Measurements from ENCODE around the gene TRAF3IP1. TPM values are rescaled to one million over a fixed set of nuclear protein-coding genes. Genes with fewer than 3 reads are reported as not detected.
A peak's percentile ranks its signal among the peaks of the same experiment; 100 is the strongest.

The TRAF3IP1 gene
- total and polyA plus RNA-seq, 4 experiments from 2014 or later, result 3.0 to 11.0 (median 6.7) TPM

GRCh38 chr2:238449241-238449640 is 128.9 kb downstream of the TRAF3IP1 start:
- DNase-seq, result peak in 1 of 5 donors; percentile 20
- Mint-ChIP-seq H3K4me3 (no peak overlapping the region), H3K4me1 (peaks cover 0 to 6% (median 2%) of the 10 kb centered on the region in 4 donors), H3K9me3 (peaks cover 0 to 3% (median 0%) of the 10 kb centered on the region in 8 donors), H3K36me3 (peaks cover 72 to 77% of the 10 kb centered on the region in 2 donors), H3K27me3 (no peaks in the 10 kb centered on the region), H3K27ac (no peak overlapping the region)
- Histone ChIP-seq H3K27ac (ENCODE audit: low read depth, low read length) (no peak overlapping the region), H3K27me3 (ENCODE audit: insufficient read depth, low read length) (no peaks in the 10 kb centered on the region), H3K9me3 (ENCODE audit: control insufficient read depth in 1 of 2, low read length in 2 of 2) (no peaks in the 10 kb centered on the region), H3K36me3 (ENCODE audit: insufficient read depth, low read length) (peaks cover 76% of the 10 kb centered on the region), H3K4me3 (ENCODE audit: low read length in 2 of 2) (no peak overlapping the region), H3K4me1 (ENCODE audit: insufficient read depth, low read length) (no peaks in the 10 kb centered on the region)
- intact Hi-C loops (cut with micrococcal nuclease), result no loop called here
- CTCF ChIA-PET (ENCODE audit: partially characterized antibody), result no interaction called here
- POLR2A ChIA-PET (ENCODE audit: partially characterized antibody), result no interaction called here

GRCh38 chr2:238449909-238450417 is 129.6 kb downstream of the TRAF3IP1 start:
- Mint-ChIP-seq H3K27ac (peak overlapping the region in 1 of 7 donors; percentile 40), H3K36me3 (peaks cover 66 to 70% of the 10 kb centered on the region in 2 donors), H3K4me3 (no peak overlapping the region)

DNA sequence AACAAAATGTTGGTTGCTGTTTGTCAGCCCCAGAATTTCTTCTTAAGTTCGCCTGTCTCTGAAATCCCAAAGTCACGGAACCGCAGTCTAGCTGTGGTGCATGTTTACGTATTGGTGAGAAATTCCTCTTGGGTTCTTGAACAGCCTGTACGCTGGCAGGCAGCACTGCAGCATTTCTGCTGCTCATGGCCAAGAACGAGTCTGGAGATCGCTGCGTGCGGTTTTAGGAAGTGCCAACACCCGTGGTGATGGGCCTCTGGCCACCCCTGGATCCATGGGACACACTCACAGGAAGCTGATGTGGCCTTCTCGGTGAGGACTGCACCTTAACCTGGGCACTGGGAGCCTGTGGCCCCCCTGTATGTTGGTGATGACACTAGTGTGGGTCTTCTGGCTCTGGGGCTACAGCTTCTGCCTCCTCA is 130.1 kb downstream of the TRAF3IP1 start:
- H3K9me3 Mint-ChIP-seq, result peaks cover 0 to 12% (median 4%) of the 10 kb centered on the region in 8 donors
- Histone ChIP-seq H3K4me3 (ENCODE audit: low read length in 2 of 2) (no peak overlapping the region), H3K27ac (ENCODE audit: low read depth, low read length) (no peak overlapping the region), H3K9me3 (ENCODE audit: control insufficient read depth in 1 of 2, low read length in 2 of 2) (no peaks in the 10 kb centered on the region), H3K36me3 (ENCODE audit: insufficient read depth, low read length) (peaks cover 64% of the 10 kb centered on the region), H3K4me1 (ENCODE audit: insufficient read depth, low read length) (no peaks in the 10 kb centered on the region), H3K27me3 (ENCODE audit: insufficient read depth, low read length) (no peaks in the 10 kb centered on the region)
- ChIA-PET POLR2A (ENCODE audit: partially characterized antibody) (no interaction called here), CTCF (ENCODE audit: partially characterized antibody) (no interaction called here)
- H3K4me3 Mint-ChIP-seq, result no peak overlapping the region
- no peak for DNase-seq
- no peaks in the 10 kb centered on the region for H3K27me3 Mint-ChIP-seq
- intact Hi-C loops (cut with micrococcal nuclease), result no loop called here
- H3K27ac Mint-ChIP-seq, result no peak overlapping the region
- peaks cover 64 to 66% of the 10 kb centered on the region in 2 donors for H3K36me3 Mint-ChIP-seq
- H3K4me1 Mint-ChIP-seq, result peaks cover 0 to 7% (median 2%) of the 10 kb centered on the region in 4 donors

More at GRCh38 chr2:238449909-238450417, 129.6 kb downstream of the TRAF3IP1 start:
- Mint-ChIP-seq H3K9me3 (peaks cover 0 to 7% (median under 1%) of the 10 kb centered on the region in 8 donors), H3K4me1 (peaks cover 0 to 7% (median 2%) of the 10 kb centered on the region in 4 donors), H3K27me3 (no peaks in the 10 kb centered on the region)
- H3K4me3 ChIP-seq (ENCODE audit: low read length in 2 of 2), result peak overlapping the region in 1 of 2 donors; percentile 1
- no peaks in the 10 kb centered on the region for H3K27me3 ChIP-seq (ENCODE audit: insufficient read depth, low read length)
- intact Hi-C loops (cut with micrococcal nuclease), result no loop called here
- no peak for DNase-seq
- ChIA-PET POLR2A (ENCODE audit: partially characterized antibody) (no interaction called here), CTCF (ENCODE audit: partially characterized antibody) (no interaction called here)
- no peak overlapping the region for H3K27ac ChIP-seq (ENCODE audit: low read depth, low read length)
- no peaks in the 10 kb centered on the region for H3K4me1 ChIP-seq (ENCODE audit: insufficient read depth, low read length)
- H3K9me3 ChIP-seq (ENCODE audit: control insufficient read depth in 1 of 2, low read length in 2 of 2), result no peaks in the 10 kb centered on the region
- peaks cover 69% of the 10 kb centered on the region for H3K36me3 ChIP-seq (ENCODE audit: insufficient read depth, low read length)

Other genes with a start within 250 kb of the TRAF3IP1 start
- gene ESPNL, start 220.2 kb upstream of the TRAF3IP1 start, total RNA-seq, result under 1 TPM; 0.28 to 0.41 TPM
- gene ESPNL, start 220.2 kb upstream of the TRAF3IP1 start, polyA plus RNA-seq, result not detected
- gene KLHL30, start 181.8 kb upstream of the TRAF3IP1 start, total RNA-seq, result not detected
- not detected for gene KLHL30, start 181.8 kb upstream of the TRAF3IP1 start, polyA plus RNA-seq
- not detected for gene ERFE, start 161.5 kb upstream of the TRAF3IP1 start, total RNA-seq
- gene ERFE, start 161.5 kb upstream of the TRAF3IP1 start, polyA plus RNA-seq, result not detected
- gene ILKAP, start 116.8 kb upstream of the TRAF3IP1 start, total RNA-seq, result 10 to 100 TPM; 78.2 to 87.8 TPM
- 10 to 100 TPM; 44.4 to 48.3 TPM for gene ILKAP, start 116.8 kb upstream of the TRAF3IP1 start, polyA plus RNA-seq
- 1 to 10 TPM in 1 of 2 experiments, under 1 TPM in 1; 0.67 to 2.1 TPM for gene HES6, start 80.5 kb upstream of the TRAF3IP1 start, total RNA-seq
- 1 to 10 TPM in 1 of 2 donors, under 1 TPM in 1; 0.99 to 4.9 TPM for gene HES6, start 80.5 kb upstream of the TRAF3IP1 start, polyA plus RNA-seq
- gene PER2, start 31.9 kb upstream of the TRAF3IP1 start, total RNA-seq, result 10 to 100 TPM; 11.5 to 13.4 TPM
- 1 to 10 TPM in 1 of 2 donors, under 1 TPM in 1; 0.42 to 5.3 TPM for gene PER2, start 31.9 kb upstream of the TRAF3IP1 start, polyA plus RNA-seq
- 10 to 100 TPM; 46.5 to 48.4 TPM for gene ASB1, start 106.4 kb downstream of the TRAF3IP1 start, total RNA-seq
- gene ASB1, start 106.4 kb downstream of the TRAF3IP1 start, polyA plus RNA-seq, result 10 to 100 TPM; 19.5 to 22.4 TPM

Measured in CD4-positive, alpha-beta memory T cell (primary cell).